HEK293 (cell line): ENCODE data around the gene SLC2A8.

Experiments used
- CTCF ChIA-PET: fragments of 350-600 bp; formaldehyde crosslinking; extraction: SDS; loops from one replicate; lab custom pipeline; 2021; ENCODE audit warnings: antibody characterized with exemption; lab: Yijun Ruan, JAX
- POLR2A ChIA-PET: fragments of 300-600 bp; formaldehyde crosslinking; extraction: SDS; loops from one replicate; lab custom pipeline; 2020; ENCODE audit warnings: antibody characterized with exemption, inconsistent platforms; lab: Yijun Ruan, JAX
- H3K27ac ChIP-seq: fragments of 200-500 bp; sonication (Bioruptor generic); 2 replicates; pipeline ENCODE4 v1.5.1; 2014; ENCODE audit warnings: low read depth, low read length, control low read depth, inconsistent platforms; ENCODE audit errors: extremely low read depth
- H3K36me3 ChIP-seq, 2 experiments: fragments of 200-500 bp in 1 of 2; sonication (Bioruptor generic) in 1 of 2; 1 replicate in 1 of 2; 2 replicates in 1 of 2; pipeline ENCODE4 v1.5.1; 2014 to 2017; ENCODE audit warnings: inconsistent platforms in 2 of 2, low read length in 2 of 2; ENCODE audit not compliant: control insufficient read depth in 2 of 2, insufficient read depth in 1 of 2
- H3K4me1 ChIP-seq: fragments of 200-500 bp; sonication (Bioruptor generic); 2 replicates; pipeline ENCODE4 v1.5.1; 2014; ENCODE audit warnings: mild to moderate bottlenecking, low read length, inconsistent platforms; ENCODE audit not compliant: control insufficient read depth, insufficient read depth
- H3K4me3 ChIP-seq: 2 replicates; pipeline ENCODE4 v1.5.1; 2011; ENCODE audit warnings: low read depth, mild to moderate bottlenecking, control low read depth, low read length, moderate library complexity
- H3K9me3 ChIP-seq: fragments of 200-500 bp; sonication (Bioruptor generic); 2 replicates; pipeline ENCODE4 v1.5.1; 2014; ENCODE audit warnings: low read depth, low read length, inconsistent platforms; ENCODE audit not compliant: control insufficient read depth, insufficient read depth
- BCL11B ChIP-seq: fragments of 450-650 bp; formaldehyde crosslinking; IDR thresholded peaks from 2 replicates; pipeline ENCODE4 v1.5.1; 2016; ENCODE audit warnings: low read depth, missing biosample characterization, missing genetic modification characterization
- GLI2 ChIP-seq: fragments of 450-650 bp; formaldehyde crosslinking; IDR thresholded peaks from 2 replicates; pipeline ENCODE4; 2017; ENCODE audit warnings: missing biosample characterization, missing genetic modification characterization, low read depth, borderline replicate concordance
- PRDM6 ChIP-seq: fragments of 450-650 bp; formaldehyde crosslinking; IDR thresholded peaks from 2 replicates; pipeline ENCODE4 v1.5.1; 2017; ENCODE audit warnings: missing biosample characterization, missing genetic modification characterization
- ZFP3 ChIP-seq: fragments of 450-650 bp; formaldehyde crosslinking; IDR thresholded peaks from 2 replicates; pipeline ENCODE4 v1.5.1; 2016; ENCODE audit warnings: low read depth, missing biosample characterization, missing genetic modification characterization
- ZNF175 ChIP-seq: fragments of 450-650 bp; formaldehyde crosslinking; IDR thresholded peaks from 2 replicates; pipeline ENCODE4 v1.5.1; 2016; ENCODE audit warnings: missing biosample characterization, missing genetic modification characterization
- ZNF19 ChIP-seq: fragments of 450-650 bp; formaldehyde crosslinking; IDR thresholded peaks from 2 replicates; pipeline ENCODE4; 2016; ENCODE audit warnings: missing biosample characterization, missing genetic modification characterization, low read depth
- ZNF239 ChIP-seq: fragments of 450-650 bp; formaldehyde crosslinking; IDR thresholded peaks from 2 replicates; pipeline ENCODE4 v1.5.1; 2016; ENCODE audit warnings: missing biosample characterization, missing genetic modification characterization
- ZNF26 ChIP-seq: fragments of 450-650 bp; formaldehyde crosslinking; IDR thresholded peaks from 2 replicates; pipeline ENCODE4 v1.5.1; 2016; ENCODE audit warnings: missing biosample characterization, missing genetic modification characterization
- ZNF37A ChIP-seq: fragments of 450-650 bp; IDR thresholded peaks from 2 replicates; pipeline ENCODE4 v1.5.1; 2018; ENCODE audit warnings: missing biosample characterization, missing genetic modification characterization
- ZNF426 ChIP-seq: fragments of 450-650 bp; formaldehyde crosslinking; IDR thresholded peaks from 2 replicates; pipeline ENCODE4 v1.5.1; 2017; ENCODE audit warnings: missing biosample characterization, missing genetic modification characterization, mild to moderate bottlenecking, inconsistent platforms, moderate library complexity
- ZNF473 ChIP-seq: fragments of 450-650 bp; formaldehyde crosslinking; IDR thresholded peaks from 2 replicates; pipeline ENCODE4 v1.5.1; 2017; ENCODE audit warnings: missing biosample characterization, missing genetic modification characterization
- ZNF513 ChIP-seq: fragments of 450-650 bp; IDR thresholded peaks from 2 replicates; pipeline ENCODE4 v1.5.1; 2018; ENCODE audit warnings: missing biosample characterization, missing genetic modification characterization
- ZNF561 ChIP-seq: fragments of 450-650 bp; IDR thresholded peaks from 2 replicates; pipeline ENCODE4 v1.5.1; 2018; ENCODE audit warnings: missing biosample characterization, missing genetic modification characterization, borderline replicate concordance
- ZNF585B ChIP-seq: fragments of 450-650 bp; formaldehyde crosslinking; IDR thresholded peaks from 2 replicates; pipeline ENCODE4 v1.5.1; 2016; ENCODE audit warnings: missing biosample characterization, missing genetic modification characterization
- ZNF664 ChIP-seq: fragments of 450-650 bp; formaldehyde crosslinking; IDR thresholded peaks from 2 replicates; pipeline ENCODE4 v1.5.1; 2016; ENCODE audit warnings: missing biosample characterization, missing genetic modification characterization
- ZNF677 ChIP-seq: fragments of 450-650 bp; IDR thresholded peaks from 2 replicates; pipeline ENCODE4 v1.5.0; 2018; ENCODE audit warnings: missing biosample characterization, mild to moderate bottlenecking, missing genetic modification characterization, moderate library complexity
- ZNF692 ChIP-seq: fragments of 450-650 bp; formaldehyde crosslinking; IDR thresholded peaks from 2 replicates; pipeline ENCODE4 v1.5.1; 2016; ENCODE audit warnings: missing biosample characterization, missing genetic modification characterization
- ZSCAN16 ChIP-seq: fragments of 450-650 bp; formaldehyde crosslinking; IDR thresholded peaks from 2 replicates; pipeline ENCODE4 v1.5.1; 2016; ENCODE audit warnings: missing biosample characterization, missing genetic modification characterization

The SLC2A8 gene

GRCh38 chr9:127369428-127369827 lies 27.5 kb upstream of the SLC2A8 start:
- no peaks in the 10 kb centered on the region for H3K4me1 ChIP-seq
- no peak overlapping the region for H3K4me3 ChIP-seq
- peaks cover 0 to 9% of the 10 kb centered on the region in 2 experiments; a peak in 2 of 3 replicates for H3K36me3 ChIP-seq
- POLR2A ChIA-PET: interaction anchor here (1.3 kb wide), 1 partner anchor 27 kb away, joined by 4 read pairs; the partner anchor contains the start of gene SLC2A8
- TF ChIP-seq ZNF664 (tag by site-specific recombination): no peak
- no peak for TF ChIP-seq ZNF561 (tag by site-specific recombination)
- no peak for TF ChIP-seq ZNF692 (tag by site-specific recombination)
- no peak for TF ChIP-seq ZNF175
- CTCF ChIA-PET: interaction anchor here (1.4 kb wide), 2 partner anchors 9 to 27 kb away, joined by 3 to 8 read pairs; partner anchors contain the start of gene SLC2A8
- H3K27ac ChIP-seq: no peak overlapping the region
- H3K9me3 ChIP-seq: no peaks in the 10 kb centered on the region

- CTCF ChIA-PET: interaction anchor here (1.4 kb wide), 1 partner anchor 9 kb away, joined by 3 read pairs; no protein-coding TSS in a partner anchor
These were observed 26.8 kb upstream of the SLC2A8 start for GRCh38 chr9:127370147-127370579.

More at GRCh38 chr9:127370147-127370579, 26.8 kb upstream of the SLC2A8 start:
- Histone ChIP-seq H3K4me1 (no peaks in the 10 kb centered on the region), H3K9me3 (no peaks in the 10 kb centered on the region), H3K27ac (no peak overlapping the region), H3K4me3 (no peak overlapping the region), H3K36me3 (peaks cover 0 to 5% of the 10 kb centered on the region in 2 experiments; a peak in 2 of 3 replicates)
- POLR2A ChIA-PET: interaction anchor here (0.6 kb wide), 1 partner anchor 11 kb away, joined by 3 read pairs; no protein-coding TSS in a partner anchor
- TF ChIP-seq ZNF513 (tag by site-specific recombination) (no peak), ZNF239 (no peak), PRDM6 (tag by site-specific recombination) (no peak), ZNF473 (tag by site-specific recombination) (no peak), ZNF19 (tag by site-specific recombination) (no peak), ZFP3 (tag by site-specific recombination) (no peak), ZNF26 (tag by site-specific recombination) (no peak), ZNF37A (no peak), ZNF585B (tag by site-specific recombination) (no peak), GLI2 (tag by site-specific recombination) (no peak), ZNF426 (no peak), ZNF677 (tag by site-specific recombination) (no peak), ZSCAN16 (no peak), BCL11B (tag by site-specific recombination) (no peak)
